Neural progenitor cell (in vitro differentiated cells): ENCODE data around the gene SETD3.

Experiments
- EZH2 ChIP-seq: fragments of 200-600 bp; sonication (generic); IDR thresholded peaks from 2 replicates; pipeline ENCODE4 v1.6.1; 2017; ENCODE audit warnings: antibody characterized with exemption, mild to moderate bottlenecking, moderate library complexity
- EZH2phosphoT487 ChIP-seq: fragments of 200-600 bp; sonication (generic); IDR thresholded peaks from 2 replicates; pipeline ENCODE4 v1.6.1; 2017; ENCODE audit warnings: antibody characterized with exemption
- TF ChIP-seq, protein P1 (sequence below): fragments of 200-600 bp; sonication (generic); IDR thresholded peaks from 2 replicates; pipeline ENCODE4 v1.5.1; 2017; ENCODE audit warnings: antibody characterized with exemption, mild to moderate bottlenecking

GRCh38 chr14:99468081-99468480 lies 12.6 kb downstream of the SETD3 start:
- TF ChIP-seq, protein P1, sequence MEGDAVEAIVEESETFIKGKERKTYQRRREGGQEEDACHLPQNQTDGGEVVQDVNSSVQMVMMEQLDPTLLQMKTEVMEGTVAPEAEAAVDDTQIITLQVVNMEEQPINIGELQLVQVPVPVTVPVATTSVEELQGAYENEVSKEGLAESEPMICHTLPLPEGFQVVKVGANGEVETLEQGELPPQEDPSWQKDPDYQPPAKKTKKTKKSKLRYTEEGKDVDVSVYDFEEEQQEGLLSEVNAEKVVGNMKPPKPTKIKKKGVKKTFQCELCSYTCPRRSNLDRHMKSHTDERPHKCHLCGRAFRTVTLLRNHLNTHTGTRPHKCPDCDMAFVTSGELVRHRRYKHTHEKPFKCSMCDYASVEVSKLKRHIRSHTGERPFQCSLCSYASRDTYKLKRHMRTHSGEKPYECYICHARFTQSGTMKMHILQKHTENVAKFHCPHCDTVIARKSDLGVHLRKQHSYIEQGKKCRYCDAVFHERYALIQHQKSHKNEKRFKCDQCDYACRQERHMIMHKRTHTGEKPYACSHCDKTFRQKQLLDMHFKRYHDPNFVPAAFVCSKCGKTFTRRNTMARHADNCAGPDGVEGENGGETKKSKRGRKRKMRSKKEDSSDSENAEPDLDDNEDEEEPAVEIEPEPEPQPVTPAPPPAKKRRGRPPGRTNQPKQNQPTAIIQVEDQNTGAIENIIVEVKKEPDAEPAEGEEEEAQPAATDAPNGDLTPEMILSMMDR, result no peak
- TF ChIP-seq EZH2phosphoT487 (no peak), EZH2 (no peak)
